PC-9 (cell line): Measurements from ENCODE around the gene HLA-DOB.

ENCODE experiments used
- CTCF ChIP-seq: fragments of 200-600 bp; sonication (generic); conservative IDR thresholded peaks from 2 replicates; pipeline ENCODE4 v1.6.1; 2017; ENCODE audit warnings: mixed run types, antibody characterized with exemption, mild to moderate bottlenecking, moderate library complexity
- EZH2 ChIP-seq: fragments of 200-600 bp; sonication (generic); IDR thresholded peaks from 2 replicates; pipeline ENCODE4 v1.8.0; 2017; ENCODE audit warnings: antibody characterized with exemption, low read depth

DNA sequence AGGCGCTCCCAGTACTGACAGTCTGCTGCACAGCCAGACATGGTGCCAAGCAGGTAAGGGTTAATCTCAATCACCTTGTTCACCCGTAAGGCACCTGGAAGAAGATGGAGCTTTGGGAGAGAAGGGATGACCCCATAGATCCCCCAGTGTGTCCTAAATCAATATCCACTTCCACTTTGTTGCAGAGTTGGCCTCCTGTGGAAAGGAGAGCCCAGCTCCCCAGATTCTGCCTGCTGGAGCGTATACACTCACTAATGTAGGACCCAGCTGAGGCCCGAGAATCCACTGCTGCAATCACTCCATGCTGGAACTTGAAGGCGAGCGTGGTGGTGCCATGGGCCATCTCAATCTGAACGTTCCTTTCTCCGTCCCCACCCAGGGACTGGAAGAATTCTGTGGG lies 25.9 kb upstream of the HLA-DOB start:
- TF ChIP-seq CTCF (no peak), EZH2 (no peak)
